ENCODE measurements around the gene DCLRE1B.

Gene DCLRE1B

DNA sequence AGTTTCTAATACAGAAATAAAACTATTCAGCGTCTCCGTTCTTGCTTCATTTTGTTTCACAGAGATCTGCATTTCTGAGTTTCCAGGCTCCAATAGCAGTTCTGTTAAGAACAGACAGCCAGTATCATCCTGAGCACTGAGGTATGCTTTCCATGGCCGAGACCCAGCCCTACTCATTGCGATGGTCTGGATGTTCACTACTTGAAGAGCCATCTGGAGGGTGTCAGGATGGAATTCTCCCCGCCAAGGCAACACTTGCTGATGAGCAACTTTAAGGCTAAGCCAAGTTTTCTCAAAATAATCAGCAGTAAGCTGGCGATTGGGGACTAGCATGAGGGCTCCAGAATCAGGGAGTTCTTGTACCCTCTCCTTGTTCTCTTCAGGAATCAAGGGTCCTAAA, 10.0 kb upstream of the DCLRE1B start:
- TF ChIP-seq, protein P1, sequence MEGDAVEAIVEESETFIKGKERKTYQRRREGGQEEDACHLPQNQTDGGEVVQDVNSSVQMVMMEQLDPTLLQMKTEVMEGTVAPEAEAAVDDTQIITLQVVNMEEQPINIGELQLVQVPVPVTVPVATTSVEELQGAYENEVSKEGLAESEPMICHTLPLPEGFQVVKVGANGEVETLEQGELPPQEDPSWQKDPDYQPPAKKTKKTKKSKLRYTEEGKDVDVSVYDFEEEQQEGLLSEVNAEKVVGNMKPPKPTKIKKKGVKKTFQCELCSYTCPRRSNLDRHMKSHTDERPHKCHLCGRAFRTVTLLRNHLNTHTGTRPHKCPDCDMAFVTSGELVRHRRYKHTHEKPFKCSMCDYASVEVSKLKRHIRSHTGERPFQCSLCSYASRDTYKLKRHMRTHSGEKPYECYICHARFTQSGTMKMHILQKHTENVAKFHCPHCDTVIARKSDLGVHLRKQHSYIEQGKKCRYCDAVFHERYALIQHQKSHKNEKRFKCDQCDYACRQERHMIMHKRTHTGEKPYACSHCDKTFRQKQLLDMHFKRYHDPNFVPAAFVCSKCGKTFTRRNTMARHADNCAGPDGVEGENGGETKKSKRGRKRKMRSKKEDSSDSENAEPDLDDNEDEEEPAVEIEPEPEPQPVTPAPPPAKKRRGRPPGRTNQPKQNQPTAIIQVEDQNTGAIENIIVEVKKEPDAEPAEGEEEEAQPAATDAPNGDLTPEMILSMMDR (IDR thresholded peaks at IDR 0.05; ENCODE audit: borderline replicate concordance, control extremely low read depth, extremely low read depth, insufficient read depth, missing control alignments): no peak
- no peak for DNase-seq (ENCODE audit: low spot score)
- in situ Hi-C loops (cut with MboI; ENCODE audit: low sequenced_read_pairs, unreplicated experiment): no loop called here

DNA sequence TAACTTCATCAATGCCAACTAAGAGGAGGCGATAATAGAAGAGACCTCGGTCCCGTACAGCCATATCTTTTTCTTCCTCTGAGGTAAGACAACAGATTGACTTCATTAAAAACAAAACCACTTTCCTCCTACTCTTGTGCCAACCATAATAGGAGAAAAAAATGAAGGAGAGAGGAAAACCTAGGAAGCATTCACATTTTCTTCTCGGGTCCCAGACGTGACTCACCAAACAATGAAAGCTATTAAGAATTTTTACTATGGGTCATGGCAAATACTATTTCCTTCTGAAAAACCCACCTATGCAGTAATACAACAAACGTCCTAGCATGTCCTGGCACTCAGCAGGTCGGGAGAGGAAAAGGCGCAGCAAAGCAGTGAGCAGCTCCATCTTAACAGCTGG, 9.2 kb upstream of the DCLRE1B start:
- TF ChIP-seq, protein P1 (IDR thresholded peaks at IDR 0.05; ENCODE audit: borderline replicate concordance, control extremely low read depth, extremely low read depth, insufficient read depth, missing control alignments): no peak
- no peak for DNase-seq (ENCODE audit: low spot score)
- in situ Hi-C loops (cut with MboI; ENCODE audit: low sequenced_read_pairs, unreplicated experiment): no loop called here

DNA sequence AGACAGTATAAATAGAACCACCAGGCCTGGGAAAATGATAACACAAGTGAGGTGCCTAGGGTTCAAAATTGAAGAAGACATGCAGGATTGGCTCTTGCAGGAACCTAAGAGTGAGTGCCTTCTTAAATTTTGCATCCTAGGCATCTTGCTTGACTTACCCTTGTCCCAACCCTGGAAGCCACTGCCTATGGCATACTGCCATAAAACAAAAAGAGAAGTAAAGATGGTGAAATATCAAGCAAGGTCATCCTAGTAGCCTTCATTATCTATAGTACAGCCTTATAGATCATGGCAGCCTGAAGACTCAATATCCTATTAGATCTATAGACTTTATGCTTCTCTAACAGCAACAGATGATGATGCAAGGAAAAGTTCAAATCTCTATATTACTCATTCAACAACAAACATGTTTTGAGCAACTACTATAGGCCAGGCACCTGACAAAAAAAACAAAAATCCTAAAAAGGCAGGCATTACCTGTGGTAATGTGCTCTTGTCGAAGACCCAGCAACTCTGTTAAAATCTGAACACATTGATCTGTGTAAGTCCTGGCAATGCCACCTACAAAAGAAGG, 6.8 kb upstream of the DCLRE1B start:
- DNase-seq (ENCODE audit: low spot score): no peak
- in situ Hi-C loops (cut with MboI; ENCODE audit: low sequenced_read_pairs, unreplicated experiment): no loop called here
- TF ChIP-seq, protein P1 (IDR thresholded peaks at IDR 0.05; ENCODE audit: borderline replicate concordance, control extremely low read depth, extremely low read depth, insufficient read depth, missing control alignments): no peak

DNA sequence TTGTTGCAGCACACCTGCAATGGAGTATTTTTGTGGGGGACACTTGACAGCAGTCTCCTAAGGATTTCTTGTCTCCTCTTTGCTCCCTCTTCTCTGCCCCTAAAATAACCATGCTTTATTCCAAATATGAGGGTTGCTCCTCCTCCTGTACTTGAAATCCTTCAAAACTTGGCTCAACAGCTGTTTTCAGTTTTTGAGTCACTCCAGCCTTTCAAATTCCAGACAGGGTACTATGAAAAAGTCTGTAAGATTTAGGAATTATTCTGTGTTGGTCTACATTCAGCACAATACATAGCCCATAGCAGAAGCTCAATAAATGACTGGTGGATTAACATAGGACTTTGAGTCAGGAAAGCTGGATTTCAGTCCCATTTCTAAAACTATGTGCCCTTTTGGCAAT, 6.0 kb upstream of the DCLRE1B start:
- no peak for DNase-seq (ENCODE audit: low spot score)
- TF ChIP-seq, protein P1 (IDR thresholded peaks at IDR 0.05; ENCODE audit: borderline replicate concordance, control extremely low read depth, extremely low read depth, insufficient read depth, missing control alignments): no peak
- in situ Hi-C loops (cut with MboI; ENCODE audit: low sequenced_read_pairs, unreplicated experiment): no loop called here

DNA sequence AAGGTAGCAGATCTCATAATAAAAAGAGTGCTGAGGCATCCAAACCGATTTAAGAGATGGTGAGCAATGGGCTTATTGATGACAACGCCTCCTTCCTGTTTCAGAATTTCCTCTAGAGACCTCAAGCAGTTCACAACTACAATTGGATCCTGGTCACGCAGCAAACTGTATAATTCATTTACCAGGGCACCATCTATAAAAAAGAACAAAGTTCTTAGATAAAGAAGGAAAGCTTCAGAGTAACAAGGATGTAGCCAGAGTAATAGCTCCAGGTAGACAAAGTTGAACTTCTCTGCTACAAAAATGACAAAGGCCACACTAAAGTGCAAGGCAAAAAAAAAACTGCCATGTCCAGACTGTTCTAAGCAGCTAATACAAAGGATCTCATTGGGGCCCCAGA, 3.9 kb upstream of the DCLRE1B start:
- in situ Hi-C loops (cut with MboI; ENCODE audit: low sequenced_read_pairs, unreplicated experiment): loop anchor here (10.0 kb wide), 1 partner anchor 66 kb away; no protein-coding TSS in a partner anchor
- TF ChIP-seq, protein P1 (IDR thresholded peaks at IDR 0.05; ENCODE audit: borderline replicate concordance, control extremely low read depth, extremely low read depth, insufficient read depth, missing control alignments): no peak
- DNase-seq (ENCODE audit: low spot score): no peak

DNA sequence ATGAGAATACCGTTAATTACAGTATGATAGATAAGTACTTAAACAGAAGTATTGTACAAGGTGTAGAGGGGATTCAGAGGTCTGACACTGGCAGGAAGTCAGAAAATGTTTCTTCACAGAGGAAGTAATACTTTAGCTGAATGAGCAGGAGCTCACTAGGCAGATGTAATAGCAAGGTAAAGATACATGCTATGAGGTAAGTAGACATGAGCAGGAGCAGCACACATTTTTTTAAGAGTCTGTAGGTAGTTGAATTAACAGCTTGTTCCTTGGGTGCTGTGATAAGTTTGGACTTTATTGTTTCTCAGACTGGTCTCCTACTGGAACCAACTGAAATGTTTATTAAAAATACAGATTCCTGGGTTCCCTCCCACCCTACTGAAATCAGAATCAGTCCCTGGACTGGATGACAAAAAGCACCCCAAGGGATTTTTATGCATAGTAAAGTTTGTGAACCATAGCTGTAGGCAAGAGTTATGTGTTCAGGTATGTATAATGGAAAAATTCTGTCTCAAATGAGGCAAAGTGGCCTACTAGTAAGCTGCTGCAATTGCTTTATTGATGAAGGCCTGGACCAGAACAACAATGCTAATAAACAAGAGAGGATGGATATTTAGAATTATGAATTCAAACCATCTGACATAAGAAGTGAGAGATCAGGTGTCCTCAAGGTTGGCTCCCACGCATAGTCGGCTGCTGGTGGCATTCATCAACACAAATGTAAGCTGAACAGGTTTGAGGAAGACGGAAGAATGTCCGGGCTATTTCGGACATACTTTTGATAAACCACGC, 1.4 kb upstream of the DCLRE1B start:
- DNase-seq (ENCODE audit: low spot score): no peak
- TF ChIP-seq, protein P1 (IDR thresholded peaks at IDR 0.05; ENCODE audit: borderline replicate concordance, control extremely low read depth, extremely low read depth, insufficient read depth, missing control alignments): no peak
- in situ Hi-C loops (cut with MboI; ENCODE audit: low sequenced_read_pairs, unreplicated experiment): loop anchor here (10.0 kb wide), 1 partner anchor 69 kb away; no protein-coding TSS in a partner anchor

Measured in GM13976 (cell line).